Measurements from ENCODE around the gene VENTX. TPM values are rescaled to one million over a fixed set of nuclear protein-coding genes. Genes with fewer than 3 reads are reported as not detected.

The VENTX gene
- total and polyA plus RNA-seq, 10 of the 15 experiments (the other 5 are each of a cell fraction or from before 2014, with no cell fraction given), result 0.05 TPM; not detected in 9

GRCh38 chr10:133212853-133213494 lies 24.7 kb upstream of the VENTX start:
- no peaks in the 10 kb centered on the region for H3K27me3 ChIP-seq (replicated peaks in 1 of 2; ENCODE audit: control insufficient read depth in 2 of 2, insufficient read depth in 2 of 2, low read length in 1 of 2)
- H3K79me2 ChIP-seq (ENCODE audit: control insufficient read depth, insufficient read depth, low read length), result no peaks in the 10 kb centered on the region
- intact Hi-C loops (cut with micrococcal nuclease; ENCODE audit: unreplicated experiment) (no loop called here), in situ Hi-C loops (cut with MboI) (no loop called here)
- no peak for DNase-seq (ENCODE audit: low read depth, low spot score)
- no peak overlapping the region for H2AFZ ChIP-seq (ENCODE audit: control insufficient read depth, low read depth, low read length)
- H3K4me3 ChIP-seq, result no peak overlapping the region
- no peak overlapping the region for H3K4me2 ChIP-seq (ENCODE audit: control insufficient read depth, insufficient read depth)
- ChIA-PET POLR2A (no interaction called here), RAD21 (ENCODE audit: unreplicated experiment) (no interaction called here), SMC1A (ENCODE audit: uncharacterized antibody, unreplicated experiment) (no interaction called here), CTCF (no interaction called here)
- FAIRE-seq, result no peak
- H3K4me1 ChIP-seq (ENCODE audit: control insufficient read depth, insufficient read depth, low read length), result no peaks in the 10 kb centered on the region
- ATAC-seq, result no peak
- no peak overlapping the region for H3K9ac ChIP-seq (ENCODE audit: control insufficient read depth, insufficient read depth, low read length)
- no peaks in the 10 kb centered on the region for H3K9me3 ChIP-seq (replicated peaks; ENCODE audit: control insufficient read depth, insufficient read depth, low read length)
- no peaks in the 10 kb centered on the region for H4K20me1 ChIP-seq (ENCODE audit: control insufficient read depth, insufficient read depth)
- no peak overlapping the region for H3K27ac ChIP-seq (ENCODE audit: control insufficient read depth, insufficient read depth)
- no TSS peak for BruUV-seq (replicated peaks)
- TF ChIP-seq KAT2A (conservative IDR thresholded peaks at IDR 0.05; ENCODE audit: control insufficient read depth, low read depth, low read length), result no peak
- TF ChIP-seq CEBPB (IDR thresholded peaks at IDR 0.05; ENCODE audit: borderline replicate concordance in 1 of 2, low read depth in 2 of 2, low read length in 2 of 2), result no peak
- TF ChIP-seq, protein P1, sequence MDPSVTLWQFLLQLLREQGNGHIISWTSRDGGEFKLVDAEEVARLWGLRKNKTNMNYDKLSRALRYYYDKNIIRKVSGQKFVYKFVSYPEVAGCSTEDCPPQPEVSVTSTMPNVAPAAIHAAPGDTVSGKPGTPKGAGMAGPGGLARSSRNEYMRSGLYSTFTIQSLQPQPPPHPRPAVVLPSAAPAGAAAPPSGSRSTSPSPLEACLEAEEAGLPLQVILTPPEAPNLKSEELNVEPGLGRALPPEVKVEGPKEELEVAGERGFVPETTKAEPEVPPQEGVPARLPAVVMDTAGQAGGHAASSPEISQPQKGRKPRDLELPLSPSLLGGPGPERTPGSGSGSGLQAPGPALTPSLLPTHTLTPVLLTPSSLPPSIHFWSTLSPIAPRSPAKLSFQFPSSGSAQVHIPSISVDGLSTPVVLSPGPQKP (IDR thresholded peaks at IDR 0.05; ENCODE audit: low read depth, low read length), result no peak
- TF ChIP-seq HDAC6 (IDR thresholded peaks at IDR 0.05; ENCODE audit: unreplicated experiment), result no peak
- no peak for TF ChIP-seq NBN (IDR thresholded peaks at IDR 0.05)
- TF ChIP-seq SMARCA5 (IDR thresholded peaks at IDR 0.05), result no peak
- WGBS (ENCODE audit: insufficient coverage, insufficient replicate concordance, low lambda C conversion rate, missing lambda C conversion rate), result 50% methylated on average over 17 of the region's 20 CpGs
- H3K36me3 ChIP-seq (ENCODE audit: control insufficient read depth in 2 of 2, insufficient read depth in 2 of 2, low read length in 1 of 2), result no peaks in the 10 kb centered on the region
